K562 (cell line): ENCODE measurements around the gene FTO. TPM values are rescaled to one million over a fixed set of nuclear protein-coding genes. Genes with fewer than 3 reads are reported as not detected.

ENCODE experiments used
- ATAC-seq: fragments of 200-7000 bp; cut with Tn5 transposase; 3 replicates; pipeline ENCODE4 v1.9.1; 2020; ENCODE audit warnings: moderate library complexity
- BruUV-seq: library from RNA; stranded (reverse); fragments of 400-500 nt; replicated peaks from 2 replicates; lab custom pipeline; 2021; lab: Mats Ljungman, UMichigan
- CTCF ChIA-PET: fragments of 300-600 bp; formaldehyde crosslinking; extraction: SDS; loops from one replicate; lab custom pipeline; 2021; ENCODE audit warnings: low intra/inter-chr PET ratio; lab: Yijun Ruan, JAX
- POLR2A ChIA-PET: fragments of 300-600, 350-650 bp; sonication (Branson Sonifier 250); formaldehyde crosslinking; extraction: SDS; loops from one replicate; lab custom pipeline; 2021; ENCODE audit warnings: antibody characterized with exemption, inconsistent platforms; lab: Yijun Ruan, JAX
- DNase-seq, 4 experiments: peaks; one replicate each; pipeline versions ENCODE4 v3.0.0 to v3.0.0-alpha.2; 2011 to 2018; ENCODE audit warnings: low spot score in 3 of 4, mixed read lengths in 3 of 4; ENCODE audit errors: extremely low read depth in 1 of 4
- FAIRE-seq: peaks from 2 replicates; lab custom pipeline; 2011; peaks lifted over from hg19 to GRCh38; lab: Jason Lieb, UNC
- H2AFZ ChIP-seq: 2 replicates; pipeline ENCODE4 v1.6.0; 2011; ENCODE audit warnings: low read depth, low read length, control low read depth, inconsistent platforms
- H3K27ac ChIP-seq: fragments of 200-600 bp; 3 replicates; pipeline ENCODE4 v1.8.0; 2011; ENCODE audit warnings: low read depth, mild to moderate bottlenecking, control low read depth, inconsistent platforms, low read length, moderate library complexity, mixed read lengths; ENCODE audit errors: extremely low read depth
- H3K27me3 ChIP-seq, 2 experiments: fragments of 300-600 bp in 1 of 2; 2 replicates in 1 of 2; 3 replicates in 1 of 2; pipeline versions ENCODE4 v1.6.0 to v1.8.0; 2011; ENCODE audit warnings: inconsistent platforms in 2 of 2, low read length in 2 of 2, mild to moderate bottlenecking in 1 of 2, mixed read lengths in 1 of 2, moderate library complexity in 1 of 2; ENCODE audit not compliant: control insufficient read depth in 2 of 2, insufficient read depth in 2 of 2
- H3K36me3 ChIP-seq: fragments of 300-600 bp; 3 replicates; pipeline ENCODE4 v1.8.0; 2011; ENCODE audit warnings: mild to moderate bottlenecking, low read length, inconsistent platforms; ENCODE audit not compliant: control insufficient read depth, insufficient read depth
- H3K4me1 ChIP-seq, 2 experiments: fragments of 200-600 bp in 1 of 2; replicated peaks in 1 of 2; 2 replicates in 1 of 2; 3 replicates in 1 of 2; pipeline versions ENCODE4 v1.5.1 to v1.8.0; 2011; ENCODE audit warnings: inconsistent platforms in 2 of 2, low read length in 2 of 2, mild to moderate bottlenecking in 1 of 2, mixed read lengths in 1 of 2, moderate library complexity in 1 of 2; ENCODE audit not compliant: control insufficient read depth in 2 of 2, insufficient read depth in 2 of 2
- H3K4me2 ChIP-seq: 2 replicates; pipeline ENCODE4 v1.6.1; 2011; ENCODE audit warnings: low read length, control low read depth, inconsistent platforms, mixed read lengths; ENCODE audit not compliant: insufficient read depth
- H3K4me3 ChIP-seq: fragments of 200-600 bp; sonication (generic), shearing (Covaris generic); 2 replicates; pipeline ENCODE4 v1.5.1; 2016; ENCODE audit warnings: control low read depth, inconsistent platforms
- H3K79me2 ChIP-seq: fragments of 200-600 bp; 3 replicates; pipeline ENCODE4 v1.8.0; 2011; ENCODE audit warnings: low read length, inconsistent platforms; ENCODE audit not compliant: control insufficient read depth, insufficient read depth
- H3K9ac ChIP-seq, 2 experiments: 2 replicates each; pipeline versions ENCODE4 v1.6.0 to v1.6.1; 2011; ENCODE audit warnings: low read depth in 2 of 2, low read length in 2 of 2, control low read depth in 1 of 2, inconsistent platforms in 1 of 2, mild to moderate bottlenecking in 1 of 2, mixed read lengths in 1 of 2; ENCODE audit not compliant: insufficient read depth in 1 of 2
- H3K9me1 ChIP-seq: one replicate; pipeline ENCODE4 v1.6.0; 2011; ENCODE audit warnings: inconsistent platforms, mild to moderate bottlenecking, low read length, moderate library complexity; ENCODE audit not compliant: control insufficient read depth, insufficient read depth
- H3K9me3 ChIP-seq: replicated peaks from 2 replicates; pipeline ENCODE4 v1.5.1; 2011; ENCODE audit warnings: low read depth, low read length, inconsistent platforms; ENCODE audit not compliant: control insufficient read depth, insufficient read depth
- H4K20me1 ChIP-seq: replicated peaks from 2 replicates; pipeline ENCODE4 v1.6.1; 2011; ENCODE audit warnings: low read length, inconsistent platforms, mixed read lengths; ENCODE audit not compliant: control insufficient read depth, insufficient read depth
- BRCA1 ChIP-seq, 2 experiments: fragments of 450-650 bp in 1 of 2; sonication (generic) in 1 of 2; formaldehyde crosslinking in 1 of 2; IDR thresholded peaks; 2 replicates each; pipeline versions ENCODE4 v1.5.0 to v1.6.1; 2017 to 2020; ENCODE audit warnings: mild to moderate bottlenecking in 1 of 2, missing genetic modification reagents in 1 of 2
- CCNT2 ChIP-seq: IDR thresholded peaks from 2 replicates; pipeline ENCODE4 v1.6.1; 2011; ENCODE audit warnings: borderline replicate concordance, low read depth, mild to moderate bottlenecking, moderate library complexity, mixed read lengths, low read length; ENCODE audit not compliant: insufficient read length; ENCODE audit errors: extremely low read depth
- DDX20 ChIP-seq: fragments of 450-650 bp; IDR thresholded peaks from 2 replicates; pipeline ENCODE4 v1.6.1; 2016; ENCODE audit warnings: missing genetic modification characterization, low read depth, mild to moderate bottlenecking, missing compliant biosample characterization, moderate library complexity
- JUND ChIP-seq, 2 experiments: IDR thresholded peaks; 2 replicates in 1 of 2; 3 replicates in 1 of 2; pipeline ENCODE4 v1.6.1; 2011; ENCODE audit warnings: borderline replicate concordance in 2 of 2, low read depth in 2 of 2, low read length in 2 of 2, improper control_type of control experiment in 1 of 2, missing biosample characterization in 1 of 2, missing genetic modification characterization in 1 of 2, missing genetic modification reagents in 1 of 2
- RB1 ChIP-seq: fragments of 450-650 bp; IDR thresholded peaks from 2 replicates; pipeline ENCODE4 v1.6.1; 2017; ENCODE audit warnings: low read depth, mild to moderate bottlenecking
- SLC30A9 ChIP-seq: fragments of 250-450 bp; sonication (Bioruptor Pico); IDR thresholded peaks from 2 replicates; pipeline ENCODE4 v1.8.0; 2022; ENCODE audit warnings: mild to moderate bottlenecking, moderate library complexity
- SUPT5H ChIP-seq: fragments of 450-650 bp; IDR thresholded peaks from 2 replicates; pipeline ENCODE4 v1.6.1; 2016
- ZBTB17 ChIP-seq: fragments of 450-650 bp; formaldehyde crosslinking; IDR thresholded peaks from 2 replicates; pipeline ENCODE4 v1.4.0; 2020; ENCODE audit warnings: mild to moderate bottlenecking
- ZNF24 ChIP-seq: fragments of 450-650 bp; IDR thresholded peaks from 2 replicates; pipeline ENCODE4 v1.6.1; 2016
- WGBS: fragments of 100-300 bp; shearing (Covaris generic); methylation state at CpG from one replicate; pipeline ENCODE4 v1.1.6; 2016; ENCODE audit warnings: low coverage, mixed read lengths; ENCODE audit not compliant: insufficient coverage; ENCODE audit errors: missing lambda C conversion rate; 5-methylcytosine and 5-hydroxymethylcytosine counted together
- in situ Hi-C: fragments of 300-500 bp; cut with MboI; formaldehyde crosslinking; loops from 4 replicates; pipeline ENCODE4 v1.15.0; 2018; ENCODE audit warnings: inconsistent platforms, mixed read lengths
- intact Hi-C: fragments of 100-400 bp; cut with micrococcal nuclease; formaldehyde crosslinking; loops from 2 replicates; pipeline ENCODE4 v1.14.2; 2022
- polyA plus RNA-seq, 8 experiments: library from polyadenylated mRNA; depleted of rRNA in 4 of 8; stranded (reverse) in 5 of 8; unstranded in 3 of 8; fragments of >200 nt; fragmentation: Nextera tagmentation in 2 of 8; fragmentation: Illumina TruSeq in 1 of 8; extraction: Ambion mirVana in 2 of 8; extraction: Trizol in 1 of 8; gene quantifications; 2 replicates each; pipeline versions ENCODE4 v1.2.1 to v1.2.3, GENCODE V29; 2011 to 2014; ENCODE audit warnings: inconsistent platforms in 1 of 8, missing spikeins in 1 of 8
- total RNA-seq, 7 experiments: library from RNA; depleted of rRNA in 6 of 7; stranded (reverse); fragments of >200 nt in 6 of 7; fragmentation: Illumina TruSeq in 2 of 7; extraction: Trizol in 2 of 7; gene quantifications; 2 replicates each; pipeline versions ENCODE4 v1.2.1 to v1.2.3, GENCODE V29; 2011 to 2021; ENCODE audit warnings: low replicate concordance in 1 of 7

The FTO gene
- total and polyA plus RNA-seq, 9 of the 15 experiments (the other 6 are each of a cell fraction or from before 2014, with no cell fraction given) = 11.3 to 27.7 (median 25.5) TPM

DNA sequence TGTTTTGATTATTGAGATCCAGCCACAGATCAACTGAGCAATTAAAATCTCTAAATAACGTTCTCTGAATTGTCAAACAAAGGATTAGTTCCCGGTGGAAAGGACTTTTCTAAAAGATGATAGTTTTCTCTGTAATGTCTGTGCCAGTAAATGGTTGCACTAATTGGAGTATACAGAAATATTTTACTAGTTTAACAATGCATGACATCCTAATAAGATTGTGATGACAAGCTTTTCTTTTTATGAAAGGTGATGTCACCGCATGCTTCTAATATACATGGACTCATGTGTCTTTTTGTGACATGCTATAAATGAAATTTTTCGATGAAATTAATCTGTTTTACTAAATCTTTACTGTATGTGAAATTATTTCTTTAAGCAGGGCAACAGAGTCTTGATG lies 371.5 kb downstream of the FTO start:
- in situ Hi-C loops (no loop called here), intact Hi-C loops (no loop called here)
- DNase-seq = no peak
- no peaks in the 10 kb centered on the region for H3K4me1 ChIP-seq
- H3K4me2 ChIP-seq = no peak overlapping the region
- CTCF ChIA-PET = no interaction called here
- no TSS peak for BruUV-seq
- H3K9ac ChIP-seq = no peak overlapping the region
- H3K27ac ChIP-seq = no peak overlapping the region
- FAIRE-seq = no peak
- TF ChIP-seq CCNT2 = no peak
- no peak for TF ChIP-seq SLC30A9 (CRISPR knock-in tag)
- TF ChIP-seq RB1 = no peak
- no peaks in the 10 kb centered on the region for H3K36me3 ChIP-seq
- no peaks in the 10 kb centered on the region for H3K9me3 ChIP-seq
- H3K9me1 ChIP-seq = no peaks in the 10 kb centered on the region
- POLR2A ChIA-PET = no interaction called here
- peaks cover 0 to 5% of the 10 kb centered on the region in 2 experiments; a peak in 1 of 5 replicates for H3K27me3 ChIP-seq
- ATAC-seq = no peak
- H3K4me3 ChIP-seq = no peak overlapping the region
- 2% methylated on average over 4 of the region's 4 CpGs for WGBS
- H3K79me2 ChIP-seq = no peaks in the 10 kb centered on the region
- H2AFZ ChIP-seq = no peak overlapping the region
- H4K20me1 ChIP-seq = no peaks in the 10 kb centered on the region

DNA sequence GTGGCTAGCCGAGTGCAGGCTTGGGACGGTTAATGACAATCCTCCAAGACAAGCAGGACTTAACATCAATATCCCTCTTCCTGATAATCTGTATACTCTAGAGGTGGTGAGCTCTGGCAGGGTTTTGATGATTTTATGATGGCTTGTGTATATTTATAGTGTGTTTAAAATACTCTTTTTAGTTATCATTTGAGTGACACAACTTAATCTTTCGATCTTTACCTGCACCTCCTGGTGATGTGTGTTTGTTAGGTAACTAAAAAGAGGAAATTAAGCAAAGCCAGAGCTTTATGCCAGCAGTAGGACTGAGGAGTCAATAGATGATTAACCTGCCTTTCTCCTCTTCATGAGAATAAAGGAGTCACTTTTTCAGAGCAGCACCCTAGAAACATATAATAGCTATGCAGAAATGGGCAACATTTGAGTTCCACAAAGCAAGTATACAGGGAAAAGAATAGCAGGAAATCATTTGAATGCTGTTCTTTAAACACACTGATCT lies 372.1 kb downstream of the FTO start:
- Histone ChIP-seq H3K36me3 (no peaks in the 10 kb centered on the region), H3K4me2 (no peak overlapping the region), H2AFZ (no peak overlapping the region), H3K9me1 (no peaks in the 10 kb centered on the region), H3K27ac (no peak overlapping the region), H4K20me1 (no peaks in the 10 kb centered on the region), H3K79me2 (no peaks in the 10 kb centered on the region), H3K27me3 (peaks cover 0 to 5% of the 10 kb centered on the region in 2 experiments; a peak in 1 of 5 replicates), H3K9ac (no peak overlapping the region), H3K4me1 (no peaks in the 10 kb centered on the region), H3K4me3 (no peak overlapping the region), H3K9me3 (no peaks in the 10 kb centered on the region)
- in situ Hi-C loops (no loop called here), intact Hi-C loops (no loop called here)
- TF ChIP-seq DDX20 (no peak), ZBTB17 (CRISPR knock-in tag) (no peak), JUND (IDR thresholded peaks at IDR 0.05; ENCODE audit: borderline replicate concordance, low read depth, low read length) (no peak), JUND (tag; IDR thresholded peaks at IDR 0.05; ENCODE audit: borderline replicate concordance, low read depth, low read length) (no peak), ZNF24 (no peak), BRCA1 (IDR thresholded peaks at IDR 0.05) (no peak), BRCA1 (CRISPR knock-in tag; IDR thresholded peaks at IDR 0.05) (no peak), SUPT5H (no peak)
- BruUV-seq = no TSS peak
- DNase-seq (no peak), ATAC-seq (no peak), FAIRE-seq (no peak)
- ChIA-PET CTCF (no interaction called here), POLR2A (no interaction called here)
- 4% methylated on average over 3 of the region's 3 CpGs for WGBS
